A549 treated with Mapracorat at 1 μM for 4 hours (cell line): ENCODE results near the gene OTOS. TPM values are rescaled to one million over a fixed set of nuclear protein-coding genes. Genes with fewer than 3 reads are reported as not detected.

Experiments
- total RNA-seq: library from RNA; stranded (reverse); fragments of 200-300 nt; extraction: Qiagen RNA extraction; gene quantifications from 5 replicates; pipeline ENCODE4 v1.2.3, GENCODE V29; 2022

Gene OTOS
- total RNA-seq: not detected in 5 replicates

DNA sequence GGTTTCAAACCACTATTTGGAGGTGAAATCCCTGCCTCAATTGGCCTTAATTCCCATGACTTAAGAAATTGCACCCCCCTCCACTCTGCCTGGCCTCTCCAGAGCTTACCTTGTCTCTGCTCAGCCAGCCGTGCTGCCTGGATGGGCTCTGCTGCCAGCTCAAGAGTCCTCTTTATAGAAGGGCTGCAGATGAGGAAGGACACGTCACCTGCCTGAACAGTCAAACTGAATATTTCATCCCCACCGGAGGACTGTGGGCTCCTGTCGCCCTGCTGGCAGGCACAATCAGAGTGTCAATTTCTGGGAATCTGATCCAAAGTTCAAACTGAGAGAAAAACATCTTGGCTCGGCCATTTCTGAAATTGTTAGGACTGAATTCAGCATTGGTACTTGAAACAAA lies at the start of gene OTOS:
Gene OTOS, minus strand, starts transcription at position 148 of the 400 bp plus-strand sequence. CDS start 332 bp downstream, outside the sequence.

DNA sequence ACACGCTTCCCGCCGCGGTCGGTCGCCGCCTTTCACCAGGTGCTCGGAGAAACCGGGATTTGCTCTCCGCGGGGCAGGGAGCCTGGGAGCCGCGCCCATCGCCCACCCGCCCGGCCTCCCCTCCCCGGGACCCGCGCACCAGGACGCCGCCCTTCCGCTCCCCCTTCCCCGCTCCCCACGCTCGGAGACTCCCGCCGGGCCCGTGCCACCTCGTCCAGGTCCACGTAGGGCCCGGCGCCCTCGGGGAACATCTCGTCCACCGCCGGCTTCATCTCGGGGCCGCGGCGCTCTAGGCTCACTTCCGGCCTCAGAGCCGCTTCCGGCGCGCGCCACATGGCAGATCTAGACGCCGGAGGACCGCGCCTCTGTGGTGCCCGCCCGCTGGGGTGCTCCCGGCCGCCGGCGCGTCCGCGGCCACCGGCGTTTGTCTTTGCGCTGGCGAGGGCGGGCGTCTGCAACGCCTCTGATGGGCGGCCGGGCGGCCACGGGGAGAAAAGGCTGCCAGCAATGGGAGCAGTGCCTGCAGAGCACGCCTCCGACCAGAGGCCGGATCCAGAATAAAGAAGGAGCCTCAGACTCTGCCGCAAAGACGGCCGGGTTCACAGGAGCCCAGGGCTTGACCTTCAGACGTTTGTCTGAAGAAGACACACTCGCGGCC lies 4.3 kb downstream of the OTOS start, which contains the start of gene COPS9:
Gene COPS9, minus strand, starts transcription at position 293 of the 658 bp plus-strand sequence. Its CDS starts 21 bp downstream, at position 272.

Other genes starting within 250 kb of the OTOS start
- gene NDUFA10, start 115.3 kb downstream of the OTOS start, total RNA-seq: 118 to 162 TPM (median 133 TPM) in 5 replicates
- not detected in 5 replicates for gene OR6B2, start 110.2 kb downstream of the OTOS start, total RNA-seq
- not detected in 5 replicates for gene OR6B3, start 87.1 kb downstream of the OTOS start, total RNA-seq
- 233 to 304 TPM (median 295 TPM) in 5 replicates for gene COPS9, start 4.4 kb downstream of the OTOS start, total RNA-seq